ENCODE measurements around the gene SLC35E2B. TPM values are rescaled to one million over a fixed set of nuclear protein-coding genes. Genes with fewer than 3 reads are reported as not detected.
"Not testable (repeated sequence)": the region's sequence is repeated elsewhere in the genome, so short reads cannot be mapped to it uniquely, and the experiment has no call there.

SLC35E2B gene
- total RNA-seq, 1 experiment from 2014 or later, result 5.2 TPM

GRCh38 chr1:1640081-1640480, 52.5 kb downstream of the SLC35E2B start:
- not testable (repeated sequence) for DNase-seq (ENCODE audit: low spot score)

DNA sequence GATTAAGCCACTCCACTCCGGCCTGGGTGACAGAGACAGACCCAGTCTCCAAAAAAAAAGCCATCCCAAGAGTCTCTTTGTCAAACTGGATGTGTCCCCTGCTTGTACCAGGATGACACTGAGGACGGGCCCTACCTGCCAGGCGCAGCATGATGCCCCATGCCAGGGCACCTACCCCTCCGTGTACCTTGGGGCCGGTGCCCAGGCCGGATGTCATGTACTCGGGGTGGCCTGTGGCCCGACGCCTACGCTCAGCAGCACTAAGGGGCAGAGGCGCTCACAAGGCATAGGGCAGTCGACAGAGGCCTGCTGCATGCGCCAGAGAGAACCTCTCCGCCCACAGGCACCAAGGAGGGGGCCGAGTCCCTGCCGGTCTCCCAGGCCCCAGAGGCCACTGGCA, 53.2 kb downstream of the SLC35E2B start:
- DNase-seq (ENCODE audit: low spot score), result not testable (repeated sequence)

DNA sequence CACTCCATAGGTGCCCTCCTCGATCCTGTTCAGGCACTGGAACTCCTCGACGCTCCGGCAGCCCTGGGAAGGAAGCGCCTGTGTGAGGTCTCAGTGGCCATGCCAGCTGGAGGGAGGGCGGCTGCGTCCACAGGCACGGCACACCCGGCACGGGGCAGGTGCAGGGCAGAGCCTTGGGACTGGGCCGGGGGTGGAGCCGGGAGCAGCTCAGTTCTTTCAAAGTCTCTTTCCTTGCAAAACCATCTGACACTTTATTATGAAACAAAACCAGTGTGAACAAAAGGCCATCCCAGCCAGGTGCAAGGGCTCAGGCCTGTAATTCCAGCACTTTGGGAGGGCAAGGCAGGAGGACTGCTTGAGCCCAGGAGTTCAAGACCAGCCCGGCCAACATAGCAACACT, 54.1 kb downstream of the SLC35E2B start:
- not testable (repeated sequence) for DNase-seq (ENCODE audit: low spot score)

GRCh38 chr1:1637479-1637875, 55.1 kb downstream of the SLC35E2B start:
- not testable (repeated sequence) for DNase-seq (ENCODE audit: low spot score)

GRCh38 chr1:1636621-1637478, 55.7 kb downstream of the SLC35E2B start:
- DNase-seq (ENCODE audit: low spot score), result not testable (repeated sequence)

- DNase-seq (ENCODE audit: low spot score), result not testable (repeated sequence)
These were observed 58.0 kb downstream of the SLC35E2B start for GRCh38 chr1:1634613-1635012.

DNA sequence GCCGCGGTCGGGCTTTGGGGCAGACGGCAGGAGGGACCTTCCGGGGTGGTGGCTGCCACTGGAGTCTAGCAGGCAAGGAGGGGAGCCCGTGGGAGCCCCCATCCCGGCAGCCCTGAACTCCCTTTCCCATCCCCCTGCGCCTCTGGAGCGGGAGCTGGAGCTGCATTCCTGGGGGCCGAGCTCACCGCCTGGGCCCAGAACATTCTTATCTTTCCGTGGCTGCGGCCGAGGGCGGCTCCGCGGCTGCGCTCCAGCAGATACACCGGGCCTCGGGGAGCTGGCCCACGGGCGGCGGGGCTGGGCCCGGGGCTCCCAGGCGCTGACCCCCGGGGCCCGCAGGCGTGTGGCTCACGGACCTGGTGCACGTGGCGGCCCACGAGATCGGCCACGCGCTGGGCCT, 59.2 kb downstream of the SLC35E2B start:
- DNase-seq (ENCODE audit: low spot score), result not testable (repeated sequence)

- no peak for DNase-seq (ENCODE audit: low spot score)
These were observed 60.7 kb downstream of the SLC35E2B start, which contains the start of gene MMP23B for GRCh38 chr1:1631782-1632420. Gene MMP23B, plus strand, starts transcription at chr1:1632173. Its CDS starts 46 bp downstream, at chr1:1632219.

DNA sequence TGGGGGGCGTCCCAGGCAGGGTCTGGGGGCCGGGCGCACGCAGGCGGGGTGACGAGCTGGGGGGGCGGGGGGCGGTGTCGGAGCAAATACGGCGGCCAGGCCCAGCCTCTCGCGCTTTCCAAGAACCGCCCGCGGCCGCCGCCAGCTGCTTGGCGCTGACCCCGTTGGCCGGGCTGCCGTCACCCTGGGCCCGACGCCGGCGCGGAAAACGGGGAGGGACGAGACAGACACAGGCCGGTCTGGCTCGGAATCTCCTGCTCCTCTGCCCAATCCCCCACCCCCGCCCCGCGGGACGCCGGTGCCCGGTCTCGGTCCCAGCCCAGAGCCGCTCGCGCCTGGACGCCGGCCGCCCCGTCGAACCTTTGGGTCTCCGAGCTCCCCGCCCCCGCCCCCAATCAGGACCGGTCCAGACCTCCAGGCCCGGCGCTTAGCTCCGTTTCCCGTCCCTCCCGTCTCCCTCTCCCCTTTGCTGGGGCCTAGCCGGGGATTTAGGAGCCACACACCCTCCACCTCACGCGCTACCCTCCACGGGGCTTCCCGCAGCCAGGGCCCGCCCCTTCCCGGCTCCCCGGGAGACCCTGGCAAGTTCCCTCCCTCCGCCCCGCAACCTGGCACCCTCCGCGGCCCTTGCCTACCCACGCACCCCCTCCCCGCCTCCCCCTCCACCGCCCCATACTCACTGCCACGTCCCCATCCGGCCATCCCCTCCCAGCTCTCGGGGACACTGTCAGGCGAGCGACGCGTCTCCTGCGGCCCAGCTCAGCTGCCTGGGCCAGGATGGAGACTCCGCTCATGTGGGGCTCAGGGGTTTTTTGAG, 61.4 kb downstream of the SLC35E2B start:
- DNase-seq (ENCODE audit: low spot score), result no peak

DNA sequence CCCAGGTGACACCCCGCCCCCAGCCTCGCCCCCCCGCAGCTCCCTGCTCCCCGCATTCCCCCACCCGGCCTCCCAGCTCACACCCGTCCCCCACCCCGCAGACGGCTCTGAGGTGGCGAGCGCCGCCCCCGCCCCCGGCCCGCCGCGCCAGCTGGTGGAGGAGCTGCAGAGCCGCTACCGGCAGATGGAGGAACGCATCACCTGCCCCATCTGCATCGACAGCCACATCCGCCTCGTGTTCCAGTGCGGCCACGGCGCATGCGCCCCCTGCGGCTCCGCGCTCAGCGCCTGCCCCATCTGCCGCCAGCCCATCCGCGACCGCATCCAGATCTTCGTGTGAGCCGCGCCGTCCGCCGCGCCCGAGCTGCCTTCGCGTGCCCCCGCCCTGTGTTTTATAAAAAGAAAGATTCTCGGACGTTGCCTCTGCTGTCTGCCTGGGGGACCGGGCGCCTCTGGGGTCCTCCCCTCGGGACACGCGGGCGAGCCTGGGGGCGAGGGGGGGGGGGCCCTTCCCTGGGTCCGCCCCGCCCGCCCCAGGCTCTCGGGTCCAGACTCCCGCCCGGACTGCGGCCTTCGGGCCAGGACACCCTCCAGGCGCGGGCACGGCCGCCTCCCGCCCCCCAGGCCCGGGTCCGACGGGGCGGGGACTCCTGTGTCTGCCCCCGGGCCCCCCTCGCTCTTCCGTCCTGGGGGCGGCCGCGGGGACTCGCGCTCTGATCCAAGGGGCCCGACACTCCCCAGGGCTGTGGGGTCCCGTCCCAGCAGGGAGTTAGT, 62.2 kb downstream of the SLC35E2B start:
- no peak for DNase-seq (ENCODE audit: low spot score)

- DNase-seq (ENCODE audit: low spot score), result no peak
These were observed 63.0 kb downstream of the SLC35E2B start for GRCh38 chr1:1629430-1630190.

GRCh38 chr1:1628754-1629429, 63.7 kb downstream of the SLC35E2B start:
- DNase-seq (ENCODE audit: low spot score), result no peak

GRCh38 chr1:1627829-1628753, 64.5 kb downstream of the SLC35E2B start:
- no peak for DNase-seq (ENCODE audit: low spot score)

- DNase-seq (ENCODE audit: low spot score), result no peak
These were observed 65.2 kb downstream of the SLC35E2B start for GRCh38 chr1:1627261-1627828.

DNA sequence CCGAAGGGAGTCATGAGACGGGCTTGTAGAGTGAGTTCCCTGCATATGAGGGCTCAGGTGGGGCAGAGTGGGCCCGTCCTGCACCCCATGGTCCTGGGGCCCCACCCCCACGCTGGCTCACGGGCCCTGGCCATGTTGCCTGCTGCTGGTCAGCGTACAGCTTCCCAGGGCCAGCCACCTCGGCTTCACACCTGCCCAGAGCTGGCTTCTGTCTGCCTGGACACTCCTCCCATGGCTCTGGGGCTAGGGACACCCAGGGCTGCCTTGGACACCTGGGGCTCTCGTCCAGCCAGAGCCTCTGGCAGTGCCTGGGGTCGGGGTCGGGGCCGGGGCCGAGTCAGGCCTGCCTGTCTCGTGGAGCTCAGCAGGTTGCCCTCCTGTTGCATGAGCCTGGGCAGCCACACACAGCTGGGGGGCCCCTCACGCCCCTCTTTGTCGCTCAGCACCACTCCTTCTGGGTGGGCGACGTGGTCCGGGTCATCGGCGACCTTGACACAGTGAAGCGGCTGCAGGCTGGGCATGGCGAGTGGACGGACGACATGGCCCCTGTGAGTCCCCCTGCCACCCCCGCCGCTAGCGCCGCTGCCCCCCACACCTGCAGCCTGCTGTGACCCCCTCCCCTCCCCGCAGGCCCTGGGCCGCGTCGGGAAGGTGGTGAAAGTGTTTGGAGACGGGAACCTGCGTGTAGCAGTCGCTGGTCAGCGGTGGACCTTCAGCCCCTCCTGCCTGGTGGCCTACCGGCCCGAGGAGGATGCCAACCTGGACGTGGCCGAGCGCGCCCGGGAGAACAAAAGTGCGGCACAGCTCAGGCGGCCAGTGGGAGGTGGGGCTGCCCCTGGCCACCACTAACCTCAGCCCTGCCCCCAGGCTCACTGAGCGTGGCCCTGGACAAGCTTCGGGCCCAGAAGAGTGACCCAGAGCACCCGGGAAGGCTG, 66.1 kb downstream of the SLC35E2B start:
- DNase-seq (ENCODE audit: low spot score), result no peak

GRCh38 chr1:1625824-1626206, 66.8 kb downstream of the SLC35E2B start:
- no peak for DNase-seq (ENCODE audit: low spot score)

DNA sequence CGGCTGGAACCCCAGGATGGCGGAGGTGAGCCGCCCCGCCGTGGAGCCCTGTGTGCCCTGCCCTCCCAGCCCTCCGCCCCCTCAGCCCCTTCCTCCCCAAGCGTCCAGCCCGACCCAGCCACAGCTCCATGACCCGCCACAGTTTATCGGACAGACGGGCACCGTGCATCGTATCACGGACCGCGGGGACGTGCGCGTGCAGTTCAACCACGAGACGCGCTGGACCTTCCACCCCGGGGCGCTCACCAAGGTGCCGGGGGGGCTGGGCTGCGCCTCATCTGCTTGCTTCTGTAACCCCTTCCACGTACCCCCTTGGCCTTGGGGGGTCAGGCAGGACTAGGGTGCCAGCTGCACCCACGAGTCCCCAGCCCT, 67.2 kb downstream of the SLC35E2B start:
- no peak for DNase-seq (ENCODE audit: low spot score)

All from A172 (cell line).